VCaP (cell line): ENCODE results near the gene COL25A1.
"Not testable (repeated sequence)": the region's sequence is repeated elsewhere in the genome, so short reads cannot be mapped to it uniquely, and the experiment has no call there.

ENCODE experiments used
- H3K27ac ChIP-seq: fragments of 450-650 bp; 2 replicates; pipeline ENCODE4 v1.5.1; 2017
- TF ChIP-seq, protein P1 (sequence below): fragments of 450-650 bp; conservative IDR thresholded peaks from 2 replicates; pipeline ENCODE4 v1.5.1; 2017; ENCODE audit warnings: mild to moderate bottlenecking, moderate library complexity

COL25A1 gene

GRCh38 chr4:108941904-108942430, 360.5 kb downstream of the COL25A1 start:
- no peak overlapping the region for H3K27ac ChIP-seq
- TF ChIP-seq, protein P1, sequence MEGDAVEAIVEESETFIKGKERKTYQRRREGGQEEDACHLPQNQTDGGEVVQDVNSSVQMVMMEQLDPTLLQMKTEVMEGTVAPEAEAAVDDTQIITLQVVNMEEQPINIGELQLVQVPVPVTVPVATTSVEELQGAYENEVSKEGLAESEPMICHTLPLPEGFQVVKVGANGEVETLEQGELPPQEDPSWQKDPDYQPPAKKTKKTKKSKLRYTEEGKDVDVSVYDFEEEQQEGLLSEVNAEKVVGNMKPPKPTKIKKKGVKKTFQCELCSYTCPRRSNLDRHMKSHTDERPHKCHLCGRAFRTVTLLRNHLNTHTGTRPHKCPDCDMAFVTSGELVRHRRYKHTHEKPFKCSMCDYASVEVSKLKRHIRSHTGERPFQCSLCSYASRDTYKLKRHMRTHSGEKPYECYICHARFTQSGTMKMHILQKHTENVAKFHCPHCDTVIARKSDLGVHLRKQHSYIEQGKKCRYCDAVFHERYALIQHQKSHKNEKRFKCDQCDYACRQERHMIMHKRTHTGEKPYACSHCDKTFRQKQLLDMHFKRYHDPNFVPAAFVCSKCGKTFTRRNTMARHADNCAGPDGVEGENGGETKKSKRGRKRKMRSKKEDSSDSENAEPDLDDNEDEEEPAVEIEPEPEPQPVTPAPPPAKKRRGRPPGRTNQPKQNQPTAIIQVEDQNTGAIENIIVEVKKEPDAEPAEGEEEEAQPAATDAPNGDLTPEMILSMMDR, result no peak

GRCh38 chr4:108940634-108941033, 361.8 kb downstream of the COL25A1 start:
- H3K27ac ChIP-seq, result no peak overlapping the region
- TF ChIP-seq, protein P1, result no peak

- TF ChIP-seq, protein P1, result no peak
- H3K27ac ChIP-seq, result no peak overlapping the region
These were observed 362.3 kb downstream of the COL25A1 start for GRCh38 chr4:108940149-108940548.

DNA sequence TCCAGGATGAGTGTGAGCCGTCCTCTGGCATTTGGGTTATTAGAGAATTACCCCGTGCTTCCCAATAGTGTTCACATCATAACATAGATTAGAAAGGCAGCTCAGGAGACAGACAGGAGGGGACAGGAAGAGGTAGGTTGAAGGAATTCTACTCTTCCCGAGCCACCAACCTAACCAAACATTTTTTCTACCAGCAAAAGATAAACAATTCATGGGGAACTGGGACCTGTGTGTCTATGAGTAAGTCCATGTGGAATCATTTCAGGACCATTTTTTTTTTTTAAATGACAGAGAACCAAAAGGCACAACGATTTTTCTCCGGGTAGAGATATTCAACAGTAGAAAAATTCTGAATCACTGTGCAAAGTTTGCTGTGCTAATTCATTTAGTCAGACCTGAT, 365.4 kb downstream of the COL25A1 start:
- H3K27ac ChIP-seq, result no peak overlapping the region
- TF ChIP-seq, protein P1, result no peak

DNA sequence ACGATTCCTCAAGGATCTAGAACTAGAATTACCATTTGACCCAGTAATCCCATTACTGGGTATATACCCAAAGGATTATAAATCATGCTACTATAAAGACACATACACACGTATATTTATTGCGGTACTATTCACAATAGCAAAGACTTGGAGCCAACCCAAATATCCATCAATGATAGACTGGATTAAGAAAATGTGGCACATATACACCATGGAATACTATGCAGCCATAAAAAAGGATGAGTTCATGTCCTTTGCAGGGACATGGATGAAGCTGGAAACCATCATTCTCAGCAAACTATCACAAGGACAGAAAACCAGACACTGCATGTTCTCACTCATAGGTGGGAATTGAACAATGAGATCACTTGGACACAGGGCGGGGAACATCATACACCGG, 368.5 kb downstream of the COL25A1 start:
- H3K27ac ChIP-seq, result not testable (repeated sequence)

GRCh38 chr4:108933046-108933445, 369.4 kb downstream of the COL25A1 start:
- TF ChIP-seq, protein P1, result no peak
- no peak overlapping the region for H3K27ac ChIP-seq

DNA sequence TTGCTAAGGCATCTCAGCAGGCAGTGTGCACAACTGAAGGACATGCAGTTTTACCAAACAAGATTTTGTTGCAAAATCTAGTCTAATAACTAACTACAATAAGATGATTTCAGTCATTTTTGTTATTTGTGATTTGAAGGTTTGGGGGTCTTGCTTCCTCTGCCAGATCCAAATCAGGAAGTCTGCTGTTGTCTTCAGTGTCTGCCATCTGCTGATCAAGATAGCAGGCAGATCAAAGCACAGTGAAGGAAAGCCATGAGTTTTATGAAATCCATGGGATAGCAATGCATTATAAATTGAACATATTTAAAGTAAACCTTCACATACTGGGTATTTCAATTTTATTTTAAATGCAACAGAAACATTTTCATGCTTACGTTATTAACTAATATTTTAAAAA, 370.5 kb downstream of the COL25A1 start:
- H3K27ac ChIP-seq, result no peak overlapping the region
- TF ChIP-seq, protein P1, result no peak

DNA sequence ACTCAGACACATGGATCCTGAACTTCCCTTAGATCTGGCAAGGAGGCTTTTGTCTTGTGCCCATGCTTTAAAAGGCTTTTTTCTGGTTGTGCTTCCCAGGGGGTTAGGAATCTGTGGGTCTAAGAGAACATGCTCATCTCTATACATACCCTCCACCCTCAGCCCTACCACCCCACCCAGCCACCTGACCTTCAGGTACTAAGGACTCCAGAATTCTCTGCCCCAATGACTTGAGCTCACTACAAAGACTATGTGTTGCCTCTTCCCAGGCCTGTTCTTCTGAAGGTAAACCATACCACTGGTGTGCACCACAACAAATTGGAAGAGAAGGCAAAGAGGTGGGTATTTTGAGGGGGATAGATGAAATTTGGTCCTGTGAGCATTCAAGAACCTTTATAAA, 372.3 kb downstream of the COL25A1 start:
- TF ChIP-seq, protein P1, result no peak
- H3K27ac ChIP-seq, result no peak overlapping the region
